Progenitor cell of endocrine pancreas (in vitro differentiated cells): ENCODE data around the gene EMP2. TPM values are rescaled to one million over a fixed set of nuclear protein-coding genes. Genes with fewer than 3 reads are reported as not detected.

Source experiments
- DNase-seq: peaks from one replicate; pipeline ENCODE4 v3.0.0; 2021; ENCODE audit warnings: low spot score; ENCODE audit not compliant: unreplicated experiment
- H3K27ac Mint-ChIP-seq: 2 replicates; pipeline ENCODE4 v1.8.0; 2021; ENCODE audit warnings: mild to moderate bottlenecking, moderate library complexity, mixed read lengths
- H3K27me3 Mint-ChIP-seq: 2 replicates; pipeline ENCODE4 v1.8.0; 2021; ENCODE audit warnings: mixed read lengths
- H3K36me3 Mint-ChIP-seq: 2 replicates; pipeline ENCODE4 v1.8.0; 2022; ENCODE audit warnings: mixed read lengths; ENCODE audit not compliant: insufficient read depth
- H3K4me1 Mint-ChIP-seq: 2 replicates; pipeline ENCODE4 v1.8.0; 2021; ENCODE audit warnings: low read depth, mixed read lengths
- H3K4me3 Mint-ChIP-seq: 2 replicates; pipeline ENCODE4 v1.8.0; 2021; ENCODE audit warnings: low read depth, mild to moderate bottlenecking, moderate library complexity, mixed read lengths
- H3K9me3 Mint-ChIP-seq: 2 replicates; pipeline ENCODE4 v1.8.0; 2021; ENCODE audit warnings: low read depth, mixed read lengths
- CTCF ChIP-seq: fragments of 200-600 bp; sonication (generic); IDR thresholded peaks from one replicate; pipeline ENCODE4 v1.5.0; 2021; ENCODE audit warnings: antibody characterized with exemption, mild to moderate bottlenecking; ENCODE audit not compliant: unreplicated experiment
- total RNA-seq: library from RNA; stranded (reverse); gene quantifications from 2 replicates; pipeline ENCODE4 v1.2.1, GENCODE V29; 2021

EMP2 gene
- total RNA-seq, 1 donor from 2014 or later = 10.5 TPM

GRCh38 chr16:10607157-10607556 lies 26.8 kb upstream of the EMP2 start:
- Mint-ChIP-seq H3K27me3 (peaks cover 9% of the 10 kb centered on the region), H3K9me3 (no peaks in the 10 kb centered on the region), H3K27ac (no peak overlapping the region), H3K4me3 (no peak overlapping the region), H3K4me1 (no peaks in the 10 kb centered on the region), H3K36me3 (no peaks in the 10 kb centered on the region)
- DNase-seq = no peak
- TF ChIP-seq CTCF = no peak

- no peaks in the 10 kb centered on the region for H3K9me3 Mint-ChIP-seq
- no peaks in the 10 kb centered on the region for H3K4me1 Mint-ChIP-seq
- H3K36me3 Mint-ChIP-seq = no peaks in the 10 kb centered on the region
- TF ChIP-seq CTCF = no peak
- no peak overlapping the region for H3K4me3 Mint-ChIP-seq
- no peak for DNase-seq
- no peak overlapping the region for H3K27ac Mint-ChIP-seq
- peaks cover 9% of the 10 kb centered on the region for H3K27me3 Mint-ChIP-seq
Measured at GRCh38 chr16:10606607-10607006, 26.2 kb upstream of the EMP2 start.

GRCh38 chr16:10605636-10606035 lies 25.2 kb upstream of the EMP2 start:
- Mint-ChIP-seq H3K36me3 (no peaks in the 10 kb centered on the region), H3K4me1 (no peaks in the 10 kb centered on the region), H3K9me3 (no peaks in the 10 kb centered on the region), H3K4me3 (no peak overlapping the region), H3K27ac (no peak overlapping the region), H3K27me3 (peaks cover 9% of the 10 kb centered on the region)
- DNase-seq = no peak
- TF ChIP-seq CTCF = no peak

GRCh38 chr16:10601444-10602408 lies 21.3 kb upstream of the EMP2 start:
- Mint-ChIP-seq H3K27ac (no peak overlapping the region), H3K27me3 (peaks cover 13% of the 10 kb centered on the region), H3K9me3 (no peaks in the 10 kb centered on the region), H3K4me3 (no peak overlapping the region), H3K4me1 (peaks cover 1% of the 10 kb centered on the region), H3K36me3 (no peaks in the 10 kb centered on the region)
- no peak for DNase-seq
- TF ChIP-seq CTCF = no peak

- TF ChIP-seq CTCF = no peak
- no peak overlapping the region for H3K27ac Mint-ChIP-seq
- H3K27me3 Mint-ChIP-seq = peaks cover 11% of the 10 kb centered on the region
Measured at GRCh38 chr16:10600782-10601443, 20.5 kb upstream of the EMP2 start.

More at GRCh38 chr16:10600782-10601443, 20.5 kb upstream of the EMP2 start:
- no peaks in the 10 kb centered on the region for H3K9me3 Mint-ChIP-seq
- DNase-seq = no peak
- H3K4me1 Mint-ChIP-seq = peaks cover 1% of the 10 kb centered on the region
- H3K36me3 Mint-ChIP-seq = no peaks in the 10 kb centered on the region
- no peak overlapping the region for H3K4me3 Mint-ChIP-seq
